ENCODE measurements around the gene SUPT20HL2. TPM values are rescaled to one million over a fixed set of nuclear protein-coding genes. Genes with fewer than 3 reads are reported as not detected.

SUPT20HL2 gene
- total RNA-seq, 1 experiment from 2014 or later = not detected

DNA sequence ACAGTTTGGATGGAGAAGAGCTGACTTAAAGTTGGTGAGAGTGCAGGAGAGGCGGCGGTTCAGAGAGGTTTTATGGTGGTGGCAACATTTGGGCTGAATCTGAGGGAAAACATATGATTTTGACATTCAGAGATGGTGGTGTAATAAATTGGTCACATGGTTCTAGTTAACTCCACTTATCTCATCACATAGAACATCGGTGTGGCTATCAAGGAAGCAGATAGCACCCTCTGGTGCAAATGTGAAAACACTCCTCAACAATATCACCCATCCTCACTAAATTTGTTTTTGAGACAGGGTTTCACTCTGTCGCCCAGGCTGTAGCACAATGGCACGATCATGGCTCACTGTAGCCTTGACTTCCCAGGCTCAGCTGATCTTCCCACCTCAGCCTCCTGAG lies 28.8 kb downstream of the SUPT20HL2 start:
- H3K4me1 Mint-ChIP-seq = peaks cover 18 to 28% of the 10 kb centered on the region in 2 experiments
- H2AFZ ChIP-seq (ENCODE audit: low read length) = no peak overlapping the region
- no peaks in the 10 kb centered on the region for H3K79me2 ChIP-seq (ENCODE audit: insufficient read depth, low read length)
- no peak overlapping the region for H3K4me2 ChIP-seq (ENCODE audit: insufficient read depth, insufficient read length, low read length)
- no peak overlapping the region for H3K27ac Mint-ChIP-seq
- no peak overlapping the region for H3K56ac ChIP-seq (ENCODE audit: insufficient read length, low read depth, low read length)
- no peaks in the 10 kb centered on the region; the same call in 1 of the 2 replicates for H3K27me3 Mint-ChIP-seq (ENCODE audit: low read depth)
- H3K4ac ChIP-seq (ENCODE audit: low read depth, low read length) = no peak overlapping the region
- H3K79me1 ChIP-seq (ENCODE audit: insufficient read depth, low read depth, low read length, poor library complexity, severe bottlenecking) = no peaks in the 10 kb centered on the region
- H2AK5ac ChIP-seq (ENCODE audit: insufficient read length, low read length) = no peak overlapping the region
- no peak overlapping the region for H2BK15ac ChIP-seq (ENCODE audit: low read depth, low read length)
- no peak overlapping the region for H3K9ac ChIP-seq (ENCODE audit: extremely low read depth, insufficient read length, low read length)
- H3K27ac ChIP-seq (ENCODE audit: insufficient read length, low read depth, low read length) = no peak overlapping the region
- H3K23me2 ChIP-seq (ENCODE audit: insufficient read length, low read depth, low read length, poor library complexity, severe bottlenecking) = no peaks in the 10 kb centered on the region
- TF ChIP-seq, protein P1, sequence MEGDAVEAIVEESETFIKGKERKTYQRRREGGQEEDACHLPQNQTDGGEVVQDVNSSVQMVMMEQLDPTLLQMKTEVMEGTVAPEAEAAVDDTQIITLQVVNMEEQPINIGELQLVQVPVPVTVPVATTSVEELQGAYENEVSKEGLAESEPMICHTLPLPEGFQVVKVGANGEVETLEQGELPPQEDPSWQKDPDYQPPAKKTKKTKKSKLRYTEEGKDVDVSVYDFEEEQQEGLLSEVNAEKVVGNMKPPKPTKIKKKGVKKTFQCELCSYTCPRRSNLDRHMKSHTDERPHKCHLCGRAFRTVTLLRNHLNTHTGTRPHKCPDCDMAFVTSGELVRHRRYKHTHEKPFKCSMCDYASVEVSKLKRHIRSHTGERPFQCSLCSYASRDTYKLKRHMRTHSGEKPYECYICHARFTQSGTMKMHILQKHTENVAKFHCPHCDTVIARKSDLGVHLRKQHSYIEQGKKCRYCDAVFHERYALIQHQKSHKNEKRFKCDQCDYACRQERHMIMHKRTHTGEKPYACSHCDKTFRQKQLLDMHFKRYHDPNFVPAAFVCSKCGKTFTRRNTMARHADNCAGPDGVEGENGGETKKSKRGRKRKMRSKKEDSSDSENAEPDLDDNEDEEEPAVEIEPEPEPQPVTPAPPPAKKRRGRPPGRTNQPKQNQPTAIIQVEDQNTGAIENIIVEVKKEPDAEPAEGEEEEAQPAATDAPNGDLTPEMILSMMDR (conservative IDR thresholded peaks at IDR 0.05) = no peak
- H3T11ph ChIP-seq (ENCODE audit: low read length) = no peak overlapping the region
- H3K23ac ChIP-seq (ENCODE audit: insufficient read length, low read depth, low read length) = no peak overlapping the region
- peaks cover 4% of the 10 kb centered on the region; the same call in 1 of the 2 replicates for H3K4me1 ChIP-seq (ENCODE audit: insufficient read depth, low read length)
- peaks cover 0 to 7% (median 0%) of the 10 kb centered on the region in 3 experiments; a peak in 2 of 7 replicates for H3K36me3 Mint-ChIP-seq (ENCODE audit: insufficient read depth in 1 of 3, low read depth in 3 of 3)
- H3K9me3 ChIP-seq (ENCODE audit: control insufficient read depth, low read depth, low read length) = no peaks in the 10 kb centered on the region
- no peak for DNase-seq
- H2BK12ac ChIP-seq (ENCODE audit: insufficient read length, low read depth, low read length) = no peak overlapping the region
- no peaks in the 10 kb centered on the region for H4K20me1 ChIP-seq (ENCODE audit: control insufficient read depth, insufficient read depth, insufficient read length)
- H4K8ac ChIP-seq (replicated peaks; ENCODE audit: insufficient read length, low read depth, low read length) = no peak overlapping the region
- no peak overlapping the region for H4K5ac ChIP-seq (ENCODE audit: insufficient read length, low read depth, low read length)
- no peak overlapping the region for H2BK20ac ChIP-seq (ENCODE audit: low read depth, low read length, poor library complexity, severe bottlenecking)
- no peaks in the 10 kb centered on the region for H3K27me3 ChIP-seq (ENCODE audit: insufficient read depth, low read length)
- H4K91ac ChIP-seq (ENCODE audit: insufficient read length, low read depth, low read length) = no peak overlapping the region
- no CpG with 5 or more reads among the region's 5 CpGs for WGBS (ENCODE audit: extremely low coverage, insufficient read length, low lambda C conversion rate)
- H2BK120ac ChIP-seq (ENCODE audit: low read depth, low read length, poor library complexity, severe bottlenecking) = no peak overlapping the region
- H3K14ac ChIP-seq (ENCODE audit: insufficient read depth, low read length) = no peak overlapping the region
- H3K18ac ChIP-seq (ENCODE audit: insufficient read length, low read depth, low read length) = no peak overlapping the region
- no peak overlapping the region for H3K4me3 Mint-ChIP-seq
- H3K9me3 Mint-ChIP-seq = peaks cover 3 to 5% of the 10 kb centered on the region in 2 experiments; a peak in 3 of 5 replicates
- H2BK5ac ChIP-seq (ENCODE audit: insufficient read length, low read length) = no peak overlapping the region
